Spleen (tissue), 7 donors: Measurements from ENCODE around the gene ZNF277.

Experiments
- POLR2A ChIP-seq, 3 donors: fragments of 450-650 bp; IDR thresholded peaks; one replicate each; pipeline ENCODE4 v1.5.1; 2017; ENCODE audit warnings: antibody characterized with exemption in 3 of 3, mild to moderate bottlenecking in 1 of 3
- TF ChIP-seq, protein P1 (sequence below), 11 experiments: fragments of 200-600 bp in 7 of 11; fragments of 450-650 bp in 4 of 11; sonication (generic) in 4 of 11; IDR thresholded peaks in 8 of 11; conservative IDR thresholded peaks in 3 of 11; 1 replicate in 7 of 11; 2 replicates in 4 of 11; pipeline versions ENCODE4 v1.4.0 to v1.8.0; 2016 to 2021; ENCODE audit warnings: antibody characterized with exemption in 11 of 11, inconsistent platforms in 4 of 11, mild to moderate bottlenecking in 1 of 11
- donor health status: DM: no; HTN: no; CAD: no; lungs with moderate emphysema.
- donor health status: DM: no; HTN: no; CAD: no.
- donor health status: DM: no; HTN: no; CAD: no.

DNA sequence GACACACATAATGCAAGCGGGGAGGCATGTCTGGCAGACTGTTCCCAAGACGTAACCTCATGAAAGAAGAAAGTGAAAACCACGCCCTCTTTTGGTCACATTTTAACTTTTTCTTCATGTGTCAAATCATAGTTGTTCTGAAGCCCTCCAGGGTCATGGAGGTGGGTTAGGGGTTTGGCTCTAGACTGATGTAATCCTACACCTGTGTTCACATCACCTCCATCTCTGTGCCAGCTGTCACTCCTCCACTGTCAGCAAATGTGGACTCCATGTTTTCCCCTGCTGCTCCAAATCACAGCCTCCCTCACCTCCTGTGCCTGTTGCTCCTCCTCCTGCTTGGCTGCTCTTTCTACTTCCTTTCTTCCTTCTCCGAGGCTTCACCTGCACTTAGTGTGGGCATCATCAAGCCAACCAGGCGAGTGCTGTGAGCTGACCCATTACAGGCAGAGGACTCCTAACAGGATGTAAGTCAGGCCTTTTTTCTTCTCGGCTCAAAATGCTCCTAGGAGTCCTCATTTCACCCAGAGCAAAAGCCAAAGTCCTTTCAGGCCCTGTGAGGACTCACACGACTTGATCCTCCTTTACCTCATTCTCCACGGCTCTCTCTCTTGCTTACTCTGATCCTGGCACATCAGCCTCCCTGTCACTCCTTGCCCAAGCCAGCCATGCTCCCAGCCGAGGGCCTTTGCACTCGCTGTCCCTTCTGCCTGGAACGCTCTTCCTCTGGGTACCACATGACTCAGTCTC, 177.3 kb downstream of the ZNF277 start:
- TF ChIP-seq POLR2A (IDR thresholded peaks at IDR 0.05) = no peak
- TF ChIP-seq, protein P1, sequence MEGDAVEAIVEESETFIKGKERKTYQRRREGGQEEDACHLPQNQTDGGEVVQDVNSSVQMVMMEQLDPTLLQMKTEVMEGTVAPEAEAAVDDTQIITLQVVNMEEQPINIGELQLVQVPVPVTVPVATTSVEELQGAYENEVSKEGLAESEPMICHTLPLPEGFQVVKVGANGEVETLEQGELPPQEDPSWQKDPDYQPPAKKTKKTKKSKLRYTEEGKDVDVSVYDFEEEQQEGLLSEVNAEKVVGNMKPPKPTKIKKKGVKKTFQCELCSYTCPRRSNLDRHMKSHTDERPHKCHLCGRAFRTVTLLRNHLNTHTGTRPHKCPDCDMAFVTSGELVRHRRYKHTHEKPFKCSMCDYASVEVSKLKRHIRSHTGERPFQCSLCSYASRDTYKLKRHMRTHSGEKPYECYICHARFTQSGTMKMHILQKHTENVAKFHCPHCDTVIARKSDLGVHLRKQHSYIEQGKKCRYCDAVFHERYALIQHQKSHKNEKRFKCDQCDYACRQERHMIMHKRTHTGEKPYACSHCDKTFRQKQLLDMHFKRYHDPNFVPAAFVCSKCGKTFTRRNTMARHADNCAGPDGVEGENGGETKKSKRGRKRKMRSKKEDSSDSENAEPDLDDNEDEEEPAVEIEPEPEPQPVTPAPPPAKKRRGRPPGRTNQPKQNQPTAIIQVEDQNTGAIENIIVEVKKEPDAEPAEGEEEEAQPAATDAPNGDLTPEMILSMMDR (IDR thresholded peaks at IDR 0.05 in 8 of 11, conservative IDR thresholded peaks at IDR 0.05 in 3 of 11) = no peak
